Ishikawa (cell line): Measurements from ENCODE around the gene C11orf21.

ENCODE experiments used
- CEBPB ChIP-seq: IDR thresholded peaks from 2 replicates; pipeline ENCODE4 v1.6.1; 2012
- CREB1 ChIP-seq: IDR thresholded peaks from 2 replicates; pipeline ENCODE4 v1.6.1; 2012; ENCODE audit warnings: low read depth
- EGR1 ChIP-seq: IDR thresholded peaks from 2 replicates; pipeline ENCODE4 v1.6.1; 2012
- EP300 ChIP-seq: IDR thresholded peaks from 2 replicates; pipeline ENCODE4 v1.6.1; 2012; ENCODE audit warnings: borderline replicate concordance
- NFIC ChIP-seq: IDR thresholded peaks from 2 replicates; pipeline ENCODE4 v1.6.1; 2012
- RAD21 ChIP-seq: IDR thresholded peaks from 2 replicates; pipeline ENCODE4 v1.6.1; 2012; ENCODE audit warnings: low read depth
- TAF1 ChIP-seq: IDR thresholded peaks from 2 replicates; pipeline ENCODE4 v1.6.1; 2012; ENCODE audit warnings: low read depth, mild to moderate bottlenecking
- TCF12 ChIP-seq: IDR thresholded peaks from 2 replicates; pipeline ENCODE4 v1.6.1; 2012; ENCODE audit warnings: low read depth
- TEAD4 ChIP-seq: IDR thresholded peaks from 2 replicates; pipeline ENCODE4 v1.6.1; 2012
- YY1 ChIP-seq: IDR thresholded peaks from 2 replicates; pipeline ENCODE4 v1.6.1; 2012; ENCODE audit warnings: low read depth
- TF ChIP-seq, protein P1 (sequence below): IDR thresholded peaks from 2 replicates; pipeline ENCODE4 v1.6.1; 2012; ENCODE audit warnings: low read depth, mild to moderate bottlenecking
- TF ChIP-seq, protein P2 (sequence below): IDR thresholded peaks from 2 replicates; pipeline ENCODE4 v1.6.1; 2012

DNA sequence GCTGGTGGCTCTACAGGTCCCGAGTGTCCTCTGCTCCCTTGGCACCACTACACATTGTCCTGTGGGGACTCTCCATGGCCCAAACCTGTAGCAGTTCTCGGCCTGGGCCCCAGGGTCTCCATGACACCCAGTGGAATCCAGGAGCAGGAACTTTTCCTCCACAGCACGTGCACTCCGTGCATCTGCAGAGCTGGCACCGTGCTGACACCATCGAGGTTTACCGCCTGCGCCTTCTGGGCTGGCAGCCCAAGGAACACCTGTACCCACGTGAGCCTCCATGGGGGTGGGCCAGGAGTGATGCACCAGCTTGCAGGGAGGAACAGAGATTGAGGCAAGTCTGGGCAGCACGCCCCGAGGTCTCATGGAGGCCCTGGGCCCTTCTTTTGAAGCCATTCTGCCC, 25.3 kb upstream of the C11orf21 start:
- TF ChIP-seq CEBPB (no peak), EGR1 (no peak), EP300 (no peak), YY1 (no peak), RAD21 (no peak), TEAD4 (no peak), TCF12 (no peak), TAF1 (no peak), CREB1 (no peak), NFIC (no peak)
- TF ChIP-seq, protein P1, sequence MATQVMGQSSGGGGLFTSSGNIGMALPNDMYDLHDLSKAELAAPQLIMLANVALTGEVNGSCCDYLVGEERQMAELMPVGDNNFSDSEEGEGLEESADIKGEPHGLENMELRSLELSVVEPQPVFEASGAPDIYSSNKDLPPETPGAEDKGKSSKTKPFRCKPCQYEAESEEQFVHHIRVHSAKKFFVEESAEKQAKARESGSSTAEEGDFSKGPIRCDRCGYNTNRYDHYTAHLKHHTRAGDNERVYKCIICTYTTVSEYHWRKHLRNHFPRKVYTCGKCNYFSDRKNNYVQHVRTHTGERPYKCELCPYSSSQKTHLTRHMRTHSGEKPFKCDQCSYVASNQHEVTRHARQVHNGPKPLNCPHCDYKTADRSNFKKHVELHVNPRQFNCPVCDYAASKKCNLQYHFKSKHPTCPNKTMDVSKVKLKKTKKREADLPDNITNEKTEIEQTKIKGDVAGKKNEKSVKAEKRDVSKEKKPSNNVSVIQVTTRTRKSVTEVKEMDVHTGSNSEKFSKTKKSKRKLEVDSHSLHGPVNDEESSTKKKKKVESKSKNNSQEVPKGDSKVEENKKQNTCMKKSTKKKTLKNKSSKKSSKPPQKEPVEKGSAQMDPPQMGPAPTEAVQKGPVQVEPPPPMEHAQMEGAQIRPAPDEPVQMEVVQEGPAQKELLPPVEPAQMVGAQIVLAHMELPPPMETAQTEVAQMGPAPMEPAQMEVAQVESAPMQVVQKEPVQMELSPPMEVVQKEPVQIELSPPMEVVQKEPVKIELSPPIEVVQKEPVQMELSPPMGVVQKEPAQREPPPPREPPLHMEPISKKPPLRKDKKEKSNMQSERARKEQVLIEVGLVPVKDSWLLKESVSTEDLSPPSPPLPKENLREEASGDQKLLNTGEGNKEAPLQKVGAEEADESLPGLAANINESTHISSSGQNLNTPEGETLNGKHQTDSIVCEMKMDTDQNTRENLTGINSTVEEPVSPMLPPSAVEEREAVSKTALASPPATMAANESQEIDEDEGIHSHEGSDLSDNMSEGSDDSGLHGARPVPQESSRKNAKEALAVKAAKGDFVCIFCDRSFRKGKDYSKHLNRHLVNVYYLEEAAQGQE: no peak
- TF ChIP-seq, protein P2, sequence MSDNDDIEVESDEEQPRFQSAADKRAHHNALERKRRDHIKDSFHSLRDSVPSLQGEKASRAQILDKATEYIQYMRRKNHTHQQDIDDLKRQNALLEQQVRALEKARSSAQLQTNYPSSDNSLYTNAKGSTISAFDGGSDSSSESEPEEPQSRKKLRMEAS: no peak
